IMR-90 (cell line): Measurements from ENCODE around the gene GPR142. TPM values are rescaled to one million over a fixed set of nuclear protein-coding genes. Genes with fewer than 3 reads are reported as not detected.
A peak's percentile ranks its signal among the peaks of the same experiment; 100 is the strongest.

Source experiments
- ATAC-seq: fragments of 200-7000 bp; cut with Tn5 transposase; 2 replicates; pipeline ENCODE4 v1.9.1; 2020; ENCODE audit warnings: low read depth, mild to moderate bottlenecking, moderate library complexity
- BruUV-seq: library from RNA; stranded (reverse); fragments of 400-500 nt; replicated peaks from 2 replicates; lab custom pipeline; 2021; lab: Mats Ljungman, UMichigan
- CTCF ChIA-PET: fragments of 300-600 bp; formaldehyde crosslinking; extraction: SDS; loops from one replicate; lab custom pipeline; 2021; ENCODE audit warnings: antibody characterized with exemption; lab: Yijun Ruan, JAX
- POLR2A ChIA-PET: fragments of 300-600 bp; sonication (Branson Sonifier 250); formaldehyde crosslinking; loops from one replicate; lab custom pipeline; 2022; ENCODE audit warnings: antibody characterized with exemption; ENCODE audit not compliant: unreplicated experiment; lab: Charles Lee
- DNase-seq: peaks from one replicate; pipeline ENCODE4 v3.0.0; 2013
- H2AFZ ChIP-seq: replicated peaks from 2 replicates; pipeline ENCODE3; 2013; ENCODE audit warnings: low read length, mild to moderate bottlenecking; ENCODE audit not compliant: poor library complexity
- H2AK5ac ChIP-seq: 2 replicates; pipeline ENCODE4 v1.6.1; 2013; ENCODE audit warnings: low read depth, low read length, inconsistent platforms
- H2AK9ac ChIP-seq: replicated peaks from 2 replicates; pipeline ENCODE3; 2013; ENCODE audit warnings: mild to moderate bottlenecking, low read depth, low read length, moderate library complexity; ENCODE audit not compliant: poor library complexity
- H2BK120ac ChIP-seq: 2 replicates; pipeline ENCODE4 v1.6.1; 2013; ENCODE audit warnings: low read depth, low read length, inconsistent platforms
- H2BK15ac ChIP-seq: 3 replicates; pipeline ENCODE4 v1.6.1; 2013; ENCODE audit warnings: low read depth, low read length, inconsistent platforms
- H2BK20ac ChIP-seq: 2 replicates; pipeline ENCODE4 v1.6.1; 2013; ENCODE audit warnings: low read depth, mild to moderate bottlenecking, inconsistent platforms, low read length, moderate library complexity
- H2BK5ac ChIP-seq: 2 replicates; pipeline ENCODE4 v1.6.1; 2013; ENCODE audit warnings: mild to moderate bottlenecking, low read depth, low read length, inconsistent platforms; ENCODE audit not compliant: poor library complexity, severe bottlenecking
- H3K14ac ChIP-seq: replicated peaks from 2 replicates; pipeline ENCODE4 v1.6.1; 2013; ENCODE audit warnings: low read depth, low read length, inconsistent platforms
- H3K18ac ChIP-seq: 2 replicates; pipeline ENCODE4 v1.6.1; 2013; ENCODE audit warnings: low read depth, low read length, control low read depth
- H3K23ac ChIP-seq: 2 replicates; pipeline ENCODE4 v1.6.1; 2013; ENCODE audit warnings: low read depth, low read length, inconsistent platforms
- H3K27ac ChIP-seq: 2 replicates; pipeline ENCODE4 v1.5.1; 2013; ENCODE audit warnings: mild to moderate bottlenecking, control low read depth, low read length; ENCODE audit not compliant: insufficient read depth
- H3K27me3 ChIP-seq: 2 replicates; pipeline ENCODE4 v1.6.1; 2013; ENCODE audit warnings: low read length; ENCODE audit not compliant: control insufficient read depth, insufficient read depth
- H3K36me3 ChIP-seq: 2 replicates; pipeline ENCODE4 v1.6.1; 2013; ENCODE audit warnings: low read length, mixed read lengths; ENCODE audit not compliant: control insufficient read depth, insufficient read depth
- H3K4ac ChIP-seq: 2 replicates; pipeline ENCODE4 v1.6.1; 2013; ENCODE audit warnings: low read depth, low read length, inconsistent platforms
- H3K4me1 ChIP-seq: 2 replicates; pipeline ENCODE4 v1.6.1; 2013; ENCODE audit warnings: low read length, mixed read lengths; ENCODE audit not compliant: control insufficient read depth, insufficient read depth
- H3K4me2 ChIP-seq: 2 replicates; pipeline ENCODE4 v1.6.1; 2013; ENCODE audit warnings: low read depth, mild to moderate bottlenecking, control low read depth, low read length, moderate library complexity
- H3K4me3 ChIP-seq: 2 replicates; pipeline ENCODE4 v1.5.1; 2013; ENCODE audit warnings: low read depth, mild to moderate bottlenecking, control low read depth, low read length, moderate library complexity; ENCODE audit not compliant: insufficient read depth
- H3K56ac ChIP-seq: 2 replicates; pipeline ENCODE4 v1.6.1; 2013; ENCODE audit warnings: low read length, inconsistent platforms; ENCODE audit not compliant: insufficient read depth; ENCODE audit errors: extremely low read depth
- H3K79me1 ChIP-seq, 2 experiments: 2 replicates each; pipeline ENCODE4 v1.6.1; 2013; ENCODE audit warnings: low read length in 2 of 2, inconsistent platforms in 1 of 2, low read depth in 1 of 2
- H3K9ac ChIP-seq: 2 replicates; pipeline ENCODE4 v1.6.1; 2013; ENCODE audit warnings: low read depth, low read length, control low read depth
- H3K9me1 ChIP-seq: 2 replicates; pipeline ENCODE4 v1.6.1; 2013; ENCODE audit warnings: low read length, inconsistent platforms; ENCODE audit not compliant: insufficient read depth
- H3K9me3 ChIP-seq: 2 replicates; pipeline ENCODE4 v1.6.1; 2013; ENCODE audit warnings: low read length; ENCODE audit not compliant: control insufficient read depth, insufficient read depth
- H4K20me1 ChIP-seq: 2 replicates; pipeline ENCODE4 v1.6.1; 2013; ENCODE audit warnings: low read length, inconsistent platforms; ENCODE audit not compliant: insufficient read depth
- H4K5ac ChIP-seq: 2 replicates; pipeline ENCODE4 v1.6.1; 2013; ENCODE audit warnings: mild to moderate bottlenecking, low read depth, low read length, control low read depth
- H4K8ac ChIP-seq, 2 experiments: 2 replicates each; pipeline ENCODE4 v1.6.1; 2013; ENCODE audit warnings: low read depth in 2 of 2, low read length in 2 of 2, control low read depth in 1 of 2, inconsistent platforms in 1 of 2
- H4K91ac ChIP-seq: 2 replicates; pipeline ENCODE4 v1.6.1; 2013; ENCODE audit warnings: low read depth, low read length, inconsistent platforms; ENCODE audit not compliant: insufficient read depth
- CEBPB ChIP-seq: IDR thresholded peaks from 2 replicates; pipeline ENCODE4 v1.6.1; 2012; ENCODE audit warnings: low read depth, low read length, improper control_type of control experiment
- FOS ChIP-seq: fragments of 150-350 bp; IDR thresholded peaks from 2 replicates; pipeline ENCODE4 v1.6.1; 2016; ENCODE audit warnings: low read depth, low read length
- MXI1 ChIP-seq: IDR thresholded peaks from 2 replicates; pipeline ENCODE4 v1.6.1; 2012; ENCODE audit warnings: low read depth, mild to moderate bottlenecking, low read length, moderate library complexity, borderline replicate concordance
- POLR2A ChIP-seq: IDR thresholded peaks from 2 replicates; pipeline ENCODE4 v1.6.1; 2012; ENCODE audit warnings: mild to moderate bottlenecking, low read depth, low read length
- RAD21 ChIP-seq: IDR thresholded peaks from 2 replicates; pipeline ENCODE4 v1.6.1; 2012; ENCODE audit warnings: low read length, improper control_type of control experiment
- RCOR1 ChIP-seq: IDR thresholded peaks from 2 replicates; pipeline ENCODE4 v1.6.1; 2012; ENCODE audit warnings: mild to moderate bottlenecking, low read length, improper control_type of control experiment; ENCODE audit not compliant: insufficient replicate concordance
- RFX5 ChIP-seq: IDR thresholded peaks from 2 replicates; pipeline ENCODE4 v1.8.0; 2012; ENCODE audit warnings: low read depth, mild to moderate bottlenecking, low read length, moderate library complexity
- SMC3 ChIP-seq: fragments of 150-350 bp; IDR thresholded peaks from 2 replicates; pipeline ENCODE4 v1.6.1; 2016; ENCODE audit warnings: low read depth, mild to moderate bottlenecking, antibody characterized with exemption, low read length, moderate library complexity
- WGBS, 2 experiments: methylation state at CpG; one replicate each; pipeline versions ENCODE4 v1.1.5 to v1.1.7; 2013; ENCODE audit warnings: missing lambda C conversion rate in 2 of 2; ENCODE audit not compliant: insufficient read length in 1 of 2; ENCODE audit errors: extremely low coverage in 2 of 2; 5-methylcytosine and 5-hydroxymethylcytosine counted together
- dilution Hi-C: fragments of 300-500 bp; cut with HindIII; formaldehyde crosslinking; loops from one replicate; pipeline ENCODE4 v1.14.3; 2018; ENCODE audit warnings: low sequenced_read_pairs; ENCODE audit not compliant: unreplicated experiment
- in situ Hi-C: fragments of 300-500 bp; cut with MboI; formaldehyde crosslinking; loops from 3 replicates; pipeline ENCODE4 v1.14.3; 2019; ENCODE audit warnings: low sequenced_read_pairs, inconsistent platforms, mixed read lengths
- intact Hi-C: fragments of 100-400 bp; cut with micrococcal nuclease; formaldehyde crosslinking; loops from 2 replicates; pipeline ENCODE4 v1.10.0; 2022
- polyA plus RNA-seq, 3 experiments: library from polyadenylated mRNA; depleted of rRNA; stranded (reverse); fragments of >200 nt; gene quantifications; 2 replicates each; pipeline ENCODE4 v1.2.3, GENCODE V29; 2012; ENCODE audit warnings: low replicate concordance in 1 of 3
- total RNA-seq: library from RNA; depleted of rRNA; stranded (reverse); fragments of >200 nt; gene quantifications from 2 replicates; pipeline ENCODE4 v1.2.3, GENCODE V29; 2012
- TF ChIP-seq, protein P1 (sequence below): conservative IDR thresholded peaks from 2 replicates; pipeline ENCODE4 v1.5.1; 2012; ENCODE audit warnings: mild to moderate bottlenecking, low read depth, low read length, improper control_type of control experiment
- TF ChIP-seq, protein P2 (sequence below): fragments of 150-350 bp; IDR thresholded peaks from 2 replicates; pipeline ENCODE4 v1.6.1; 2017; ENCODE audit warnings: mild to moderate bottlenecking, antibody characterized with exemption, low read length, low read depth

Gene GPR142
- total and polyA plus RNA-seq, 2 of the 4 experiments (the other 2 are of a cell fraction) = not detected

DNA sequence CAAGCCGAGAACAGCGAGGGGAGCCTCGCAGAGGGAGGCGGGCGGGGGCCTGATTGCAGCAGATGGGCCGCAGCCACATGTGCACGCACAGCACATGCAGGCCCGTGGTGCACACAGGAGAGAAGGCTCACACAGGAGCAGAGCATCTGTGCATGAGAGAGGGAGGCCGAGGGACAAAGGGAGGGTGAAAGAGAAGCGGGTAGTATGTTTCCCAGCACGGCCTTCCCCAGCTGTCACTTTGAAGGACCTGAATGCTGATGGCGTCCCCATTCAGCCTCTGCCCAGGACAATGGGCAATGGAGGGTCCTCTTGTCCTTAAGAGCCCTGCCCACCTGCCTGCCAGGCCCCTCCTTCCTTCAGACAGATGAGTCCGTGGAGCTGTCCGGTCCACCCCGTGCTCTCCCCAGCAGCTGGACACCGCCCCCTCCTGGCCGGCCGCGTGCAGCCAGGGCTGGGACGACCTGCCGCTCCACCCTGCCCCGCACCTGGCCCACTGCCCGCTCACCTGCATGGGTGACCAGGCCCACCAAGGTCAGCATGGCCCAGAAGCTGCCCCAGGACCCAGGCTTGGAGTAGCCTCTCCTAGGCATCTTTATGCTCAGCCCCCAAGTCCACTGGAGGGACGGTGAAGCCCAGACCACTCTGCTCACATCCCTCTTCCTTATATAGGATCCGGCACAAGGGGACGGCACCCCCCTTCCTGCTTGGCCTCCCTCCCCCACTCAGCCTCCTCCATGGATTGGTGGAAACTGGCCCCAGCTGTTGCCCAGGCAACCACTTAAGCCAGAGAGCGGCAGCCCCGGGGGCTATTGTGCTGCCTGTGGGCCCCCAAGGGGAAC lies 5.9 kb upstream of the GPR142 start, which contains the start of gene BTBD17:
Gene BTBD17, minus strand, starts transcription at position 639 of the 839 bp plus-strand sequence. Its CDS starts 49 bp downstream, at position 590.
- CTCF ChIA-PET = no interaction called here
- no peak within 1 kb of the TSS for H3K4me2 ChIP-seq
- H3K4ac ChIP-seq = no peak within 1 kb of the TSS
- no peak within 1 kb of the TSS for H3K56ac ChIP-seq
- ATAC-seq (peak; percentile 77), DNase-seq (peak; percentile 6)
- no peak within 1 kb of the TSS for H2BK20ac ChIP-seq
- H3K9me3 ChIP-seq = no peaks in the 10 kb centered on the region
- no peak within 1 kb of the TSS for H2AK5ac ChIP-seq
- peak within 1 kb of the TSS; percentile 41 for H2AFZ ChIP-seq
- H3K18ac ChIP-seq = no peak within 1 kb of the TSS
- H3K27ac ChIP-seq = no peak within 1 kb of the TSS
- H2BK120ac ChIP-seq = no peak within 1 kb of the TSS
- WGBS, 2 experiments = 19% methylated on average over 21 of the region's 28 CpGs; no CpG with 5 or more reads in 1 of the 2 experiments
- in situ Hi-C loops = no loop called here
- H2BK15ac ChIP-seq = no peak within 1 kb of the TSS
- no peaks in the 10 kb centered on the region for H4K20me1 ChIP-seq
- H3K23ac ChIP-seq = no peak within 1 kb of the TSS
- POLR2A ChIA-PET = no interaction called here
- no peaks in the 10 kb centered on the region for H3K79me1 ChIP-seq
- H4K8ac ChIP-seq = no peak within 1 kb of the TSS
- H3K4me3 ChIP-seq = no peak within 1 kb of the TSS
- TF ChIP-seq RAD21 (peak; percentile 29; the same call in 1 of the 2 replicates), MXI1 (no peak), POLR2A (no peak), FOS (no peak), RCOR1 (no peak), CEBPB (no peak), SMC3 (no peak), RFX5 (no peak)
- TF ChIP-seq, protein P1, sequence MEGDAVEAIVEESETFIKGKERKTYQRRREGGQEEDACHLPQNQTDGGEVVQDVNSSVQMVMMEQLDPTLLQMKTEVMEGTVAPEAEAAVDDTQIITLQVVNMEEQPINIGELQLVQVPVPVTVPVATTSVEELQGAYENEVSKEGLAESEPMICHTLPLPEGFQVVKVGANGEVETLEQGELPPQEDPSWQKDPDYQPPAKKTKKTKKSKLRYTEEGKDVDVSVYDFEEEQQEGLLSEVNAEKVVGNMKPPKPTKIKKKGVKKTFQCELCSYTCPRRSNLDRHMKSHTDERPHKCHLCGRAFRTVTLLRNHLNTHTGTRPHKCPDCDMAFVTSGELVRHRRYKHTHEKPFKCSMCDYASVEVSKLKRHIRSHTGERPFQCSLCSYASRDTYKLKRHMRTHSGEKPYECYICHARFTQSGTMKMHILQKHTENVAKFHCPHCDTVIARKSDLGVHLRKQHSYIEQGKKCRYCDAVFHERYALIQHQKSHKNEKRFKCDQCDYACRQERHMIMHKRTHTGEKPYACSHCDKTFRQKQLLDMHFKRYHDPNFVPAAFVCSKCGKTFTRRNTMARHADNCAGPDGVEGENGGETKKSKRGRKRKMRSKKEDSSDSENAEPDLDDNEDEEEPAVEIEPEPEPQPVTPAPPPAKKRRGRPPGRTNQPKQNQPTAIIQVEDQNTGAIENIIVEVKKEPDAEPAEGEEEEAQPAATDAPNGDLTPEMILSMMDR = peak; percentile 32
- TF ChIP-seq, protein P2, sequence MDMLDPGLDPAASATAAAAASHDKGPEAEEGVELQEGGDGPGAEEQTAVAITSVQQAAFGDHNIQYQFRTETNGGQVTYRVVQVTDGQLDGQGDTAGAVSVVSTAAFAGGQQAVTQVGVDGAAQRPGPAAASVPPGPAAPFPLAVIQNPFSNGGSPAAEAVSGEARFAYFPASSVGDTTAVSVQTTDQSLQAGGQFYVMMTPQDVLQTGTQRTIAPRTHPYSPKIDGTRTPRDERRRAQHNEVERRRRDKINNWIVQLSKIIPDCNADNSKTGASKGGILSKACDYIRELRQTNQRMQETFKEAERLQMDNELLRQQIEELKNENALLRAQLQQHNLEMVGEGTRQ = no peak
- no peaks in the 10 kb centered on the region for H3K4me1 ChIP-seq
- no TSS peak for BruUV-seq
- H3K27me3 ChIP-seq = peaks cover 8% of the 10 kb centered on the region; the same call in 1 of the 2 replicates
- dilution Hi-C loops = no loop called here
- no peak within 1 kb of the TSS for H4K5ac ChIP-seq
- no peak within 1 kb of the TSS for H2AK9ac ChIP-seq
- H3K14ac ChIP-seq = no peak within 1 kb of the TSS
- no peak within 1 kb of the TSS for H3K9ac ChIP-seq
- H2BK5ac ChIP-seq = no peak within 1 kb of the TSS
- no peaks in the 10 kb centered on the region for H3K36me3 ChIP-seq
- H4K91ac ChIP-seq = no peak within 1 kb of the TSS
- intact Hi-C loops = loop anchor here (5.0 kb wide), 1 partner anchor 154 kb away; no protein-coding TSS in a partner anchor
- H3K9me1 ChIP-seq = no peaks in the 10 kb centered on the region
